PC-9 (cell line): ENCODE results near the gene EML1.

Experiments
- CTCF ChIP-seq: fragments of 200-600 bp; sonication (generic); conservative IDR thresholded peaks from 2 replicates; pipeline ENCODE4 v1.6.1; 2017; ENCODE audit warnings: mixed run types, antibody characterized with exemption, mild to moderate bottlenecking, moderate library complexity
- EZH2 ChIP-seq: fragments of 200-600 bp; sonication (generic); IDR thresholded peaks from 2 replicates; pipeline ENCODE4 v1.8.0; 2017; ENCODE audit warnings: antibody characterized with exemption, low read depth

- TF ChIP-seq CTCF (no peak), EZH2 (no peak)
These were observed 531 bp upstream of the EML1 start for GRCh38 chr14:99792551-99793212.
